SK-N-SH treated with all-trans-retinoic acid at 6 μM for 48 hours (cell line): ENCODE measurements around the gene DGKH.

ENCODE experiments used
- ARNTL ChIP-seq: fragments of 450-650 bp; formaldehyde crosslinking; IDR thresholded peaks from 2 replicates; pipeline ENCODE4 v1.5.0; 2020; ENCODE audit warnings: low read depth, mild to moderate bottlenecking, moderate library complexity, borderline replicate concordance
- CREB5 ChIP-seq: fragments of 250-450 bp; sonication (Bioruptor Pico); IDR thresholded peaks from 2 replicates; pipeline ENCODE4 v1.5.1; 2020; ENCODE audit warnings: low read depth, mild to moderate bottlenecking, moderate library complexity
- PPARA ChIP-seq: fragments of 250-450 bp; sonication (Bioruptor Pico); IDR thresholded peaks from 2 replicates; pipeline ENCODE4 v1.5.0; 2020; ENCODE audit warnings: mild to moderate bottlenecking, borderline replicate concordance
- RARB ChIP-seq: fragments of 250-450 bp; sonication (Bioruptor Pico); IDR thresholded peaks from 2 replicates; pipeline ENCODE4 v1.8.0; 2021; ENCODE audit warnings: mild to moderate bottlenecking, moderate library complexity
- SNAI2 ChIP-seq: fragments of 250-450 bp; sonication (Bioruptor Pico); IDR thresholded peaks from 2 replicates; pipeline ENCODE4 v1.5.0; 2020; ENCODE audit warnings: mild to moderate bottlenecking, moderate library complexity
- TOX ChIP-seq: fragments of 250-450 bp; sonication (Bioruptor Pico); IDR thresholded peaks from 2 replicates; pipeline ENCODE4 v1.8.0; 2021; ENCODE audit warnings: mild to moderate bottlenecking, moderate library complexity, borderline replicate concordance
- TSHZ2 ChIP-seq: fragments of 250-450 bp; sonication (Bioruptor Pico); IDR thresholded peaks from 2 replicates; pipeline ENCODE4 v1.5.0; 2020; ENCODE audit warnings: mild to moderate bottlenecking, moderate library complexity
- ZFP3 ChIP-seq: fragments of 250-450 bp; sonication (Bioruptor Pico); IDR thresholded peaks from 2 replicates; pipeline ENCODE4 v1.5.0; 2020; ENCODE audit warnings: mild to moderate bottlenecking, moderate library complexity
- ZFP30 ChIP-seq: fragments of 450-650 bp; formaldehyde crosslinking; IDR thresholded peaks from 2 replicates; pipeline ENCODE4 v1.5.0; 2022; ENCODE audit warnings: mild to moderate bottlenecking, moderate library complexity
- ZNF8 ChIP-seq: fragments of 450-650 bp; formaldehyde crosslinking; IDR thresholded peaks from 2 replicates; pipeline ENCODE4 v1.5.0; 2020; ENCODE audit warnings: mild to moderate bottlenecking, moderate library complexity
- TF ChIP-seq, protein P1 (sequence below): fragments of 250-450 bp; sonication (Bioruptor Pico); IDR thresholded peaks from 2 replicates; pipeline ENCODE4 v1.5.1; 2021; ENCODE audit warnings: mild to moderate bottlenecking, moderate library complexity
- TF ChIP-seq, protein P2 (sequence below): fragments of 250-450 bp; sonication (Bioruptor Pico); IDR thresholded peaks from 2 replicates; pipeline ENCODE4 v1.8.0; 2020; ENCODE audit warnings: mild to moderate bottlenecking, moderate library complexity, borderline replicate concordance

- TF ChIP-seq CREB5 (CRISPR knock-in tag) (no peak), ZFP30 (CRISPR knock-in tag) (no peak), ARNTL (CRISPR knock-in tag) (no peak), SNAI2 (CRISPR knock-in tag) (no peak), PPARA (CRISPR knock-in tag) (no peak), ZFP3 (no peak), RARB (CRISPR knock-in tag) (no peak), TSHZ2 (no peak), ZNF8 (no peak), TOX (CRISPR knock-in tag) (no peak)
- TF ChIP-seq, protein P1, sequence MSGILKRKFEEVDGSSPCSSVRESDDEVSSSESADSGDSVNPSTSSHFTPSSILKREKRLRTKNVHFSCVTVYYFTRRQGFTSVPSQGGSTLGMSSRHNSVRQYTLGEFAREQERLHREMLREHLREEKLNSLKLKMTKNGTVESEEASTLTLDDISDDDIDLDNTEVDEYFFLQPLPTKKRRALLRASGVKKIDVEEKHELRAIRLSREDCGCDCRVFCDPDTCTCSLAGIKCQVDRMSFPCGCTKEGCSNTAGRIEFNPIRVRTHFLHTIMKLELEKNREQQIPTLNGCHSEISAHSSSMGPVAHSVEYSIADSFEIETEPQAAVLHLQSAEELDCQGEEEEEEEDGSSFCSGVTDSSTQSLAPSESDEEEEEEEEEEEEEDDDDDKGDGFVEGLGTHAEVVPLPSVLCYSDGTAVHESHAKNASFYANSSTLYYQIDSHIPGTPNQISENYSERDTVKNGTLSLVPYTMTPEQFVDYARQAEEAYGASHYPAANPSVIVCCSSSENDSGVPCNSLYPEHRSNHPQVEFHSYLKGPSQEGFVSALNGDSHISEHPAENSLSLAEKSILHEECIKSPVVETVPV (CRISPR knock-in tag), result no peak
- TF ChIP-seq, protein P2, sequence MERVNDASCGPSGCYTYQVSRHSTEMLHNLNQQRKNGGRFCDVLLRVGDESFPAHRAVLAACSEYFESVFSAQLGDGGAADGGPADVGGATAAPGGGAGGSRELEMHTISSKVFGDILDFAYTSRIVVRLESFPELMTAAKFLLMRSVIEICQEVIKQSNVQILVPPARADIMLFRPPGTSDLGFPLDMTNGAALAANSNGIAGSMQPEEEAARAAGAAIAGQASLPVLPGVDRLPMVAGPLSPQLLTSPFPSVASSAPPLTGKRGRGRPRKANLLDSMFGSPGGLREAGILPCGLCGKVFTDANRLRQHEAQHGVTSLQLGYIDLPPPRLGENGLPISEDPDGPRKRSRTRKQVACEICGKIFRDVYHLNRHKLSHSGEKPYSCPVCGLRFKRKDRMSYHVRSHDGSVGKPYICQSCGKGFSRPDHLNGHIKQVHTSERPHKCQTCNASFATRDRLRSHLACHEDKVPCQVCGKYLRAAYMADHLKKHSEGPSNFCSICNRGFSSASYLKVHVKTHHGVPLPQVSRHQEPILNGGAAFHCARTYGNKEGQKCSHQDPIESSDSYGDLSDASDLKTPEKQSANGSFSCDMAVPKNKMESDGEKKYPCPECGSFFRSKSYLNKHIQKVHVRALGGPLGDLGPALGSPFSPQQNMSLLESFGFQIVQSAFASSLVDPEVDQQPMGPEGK (CRISPR knock-in tag), result no peak
Measured at GRCh38 chr13:42177189-42177588, 128.7 kb downstream of the DGKH start.
